DOHH2 (cell line): ENCODE data around the gene HID1.

Experiments used
- H3F3A ChIP-seq: fragments of 200-600 bp; sonication (generic), shearing (Covaris generic); 2 replicates; pipeline ENCODE4 v1.6.0; 2016; ENCODE audit warnings: antibody characterized with exemption, mild to moderate bottlenecking; ENCODE audit not compliant: control insufficient read depth, insufficient read depth
- H3K27ac ChIP-seq: fragments of 200-600 bp; sonication (generic); 2 replicates; pipeline ENCODE4 v1.5.1; 2014; ENCODE audit warnings: low read depth, mild to moderate bottlenecking, low read length, moderate library complexity
- H3K27me3 ChIP-seq: fragments of 200-600 bp; sonication (generic); 2 replicates; pipeline ENCODE4 v1.6.1; 2014; ENCODE audit warnings: mild to moderate bottlenecking, low read length, mixed read lengths; ENCODE audit not compliant: control insufficient read depth
- H3K36me3 ChIP-seq: fragments of 200-600 bp; sonication (generic); 2 replicates; pipeline ENCODE4 v1.6.1; 2014; ENCODE audit warnings: mild to moderate bottlenecking, low read length, moderate library complexity, mixed read lengths; ENCODE audit not compliant: control insufficient read depth
- H3K4me1 ChIP-seq: fragments of 200-600 bp; sonication (generic); 2 replicates; pipeline ENCODE4 v1.6.1; 2014; ENCODE audit warnings: mild to moderate bottlenecking, low read length, mixed read lengths; ENCODE audit not compliant: control insufficient read depth
- H3K4me2 ChIP-seq: fragments of 200-600 bp; sonication (generic); 2 replicates; pipeline ENCODE4 v1.6.0; 2014; ENCODE audit warnings: mild to moderate bottlenecking, low read length, moderate library complexity
- H3K4me3 ChIP-seq: fragments of 200-600 bp; sonication (generic); 2 replicates; pipeline ENCODE4 v1.5.1; 2014; ENCODE audit warnings: mild to moderate bottlenecking, low read length, mixed read lengths
- H3K79me2 ChIP-seq: fragments of 200-600 bp; sonication (generic); 2 replicates; pipeline ENCODE4 v1.6.1; 2014; ENCODE audit warnings: mild to moderate bottlenecking, low read length, mixed read lengths; ENCODE audit not compliant: control insufficient read depth
- H3K9me2 ChIP-seq: fragments of 200-600 bp; sonication (generic); replicated peaks from 2 replicates; pipeline ENCODE4 v1.6.1; 2014; ENCODE audit warnings: mild to moderate bottlenecking, low read length, mixed read lengths; ENCODE audit not compliant: control insufficient read depth
- H3K9me3 ChIP-seq: fragments of 200-600 bp; sonication (generic); 2 replicates; pipeline ENCODE4 v1.6.1; 2014; ENCODE audit warnings: antibody characterized with exemption, low read length, mixed read lengths; ENCODE audit not compliant: control insufficient read depth, insufficient read depth
- H4K20me1 ChIP-seq: fragments of 200-600 bp; sonication (generic); 2 replicates; pipeline ENCODE4 v1.6.0; 2014; ENCODE audit warnings: low read depth, mild to moderate bottlenecking, antibody characterized with exemption, low read length, moderate library complexity; ENCODE audit not compliant: control insufficient read depth, insufficient read depth
- CTCF ChIP-seq: fragments of 200-600 bp; sonication (generic); IDR thresholded peaks from one replicate; pipeline ENCODE4 v1.5.1; 2014; ENCODE audit warnings: antibody characterized with exemption, mild to moderate bottlenecking, low read depth, low read length; ENCODE audit not compliant: poor library complexity, severe bottlenecking
- EZH2phosphoT487 ChIP-seq: fragments of 200-600 bp; sonication (generic); IDR thresholded peaks from 2 replicates; pipeline ENCODE4 v1.6.1; 2017; ENCODE audit warnings: borderline replicate concordance, mild to moderate bottlenecking, antibody characterized with exemption, low read length, moderate library complexity, mixed read lengths

The HID1 gene

GRCh38 chr17:74998783-74999182, 26.2 kb upstream of the HID1 start:
- no peaks in the 10 kb centered on the region for H3K9me3 ChIP-seq
- H3K9me2 ChIP-seq, result no peaks in the 10 kb centered on the region
- no peaks in the 10 kb centered on the region for H3K36me3 ChIP-seq
- TF ChIP-seq CTCF, result no peak
- no peak for TF ChIP-seq EZH2phosphoT487
- H3F3A ChIP-seq, result no peaks in the 10 kb centered on the region
- no peaks in the 10 kb centered on the region for H4K20me1 ChIP-seq
- no peaks in the 10 kb centered on the region for H3K4me1 ChIP-seq
- H3K27me3 ChIP-seq, result no peaks in the 10 kb centered on the region
- no peak overlapping the region for H3K4me2 ChIP-seq
- H3K27ac ChIP-seq, result no peak overlapping the region
- H3K79me2 ChIP-seq, result no peaks in the 10 kb centered on the region
- no peak overlapping the region for H3K4me3 ChIP-seq

- H3K27ac ChIP-seq, result no peak overlapping the region
- H3K4me2 ChIP-seq, result no peak overlapping the region
- H3K36me3 ChIP-seq, result no peaks in the 10 kb centered on the region
- TF ChIP-seq CTCF, result no peak
- TF ChIP-seq EZH2phosphoT487, result no peak
- no peaks in the 10 kb centered on the region for H3F3A ChIP-seq
- no peaks in the 10 kb centered on the region for H3K9me3 ChIP-seq
- H3K27me3 ChIP-seq, result peaks cover 5% of the 10 kb centered on the region; the same call in 1 of the 2 replicates
- no peaks in the 10 kb centered on the region for H3K9me2 ChIP-seq
- H3K4me1 ChIP-seq, result peaks cover 7% of the 10 kb centered on the region
- no peaks in the 10 kb centered on the region for H4K20me1 ChIP-seq
- no peaks in the 10 kb centered on the region for H3K79me2 ChIP-seq
- no peak overlapping the region for H3K4me3 ChIP-seq
These were observed 23.3 kb upstream of the HID1 start for GRCh38 chr17:74995847-74996246.

GRCh38 chr17:74994440-74994839, 21.9 kb upstream of the HID1 start:
- Histone ChIP-seq H3K9me3 (no peaks in the 10 kb centered on the region), H3K4me3 (no peak overlapping the region), H3F3A (no peaks in the 10 kb centered on the region), H3K36me3 (no peaks in the 10 kb centered on the region), H3K9me2 (no peaks in the 10 kb centered on the region), H3K79me2 (no peaks in the 10 kb centered on the region), H3K4me2 (no peak overlapping the region), H3K4me1 (peaks cover 7% of the 10 kb centered on the region), H4K20me1 (no peaks in the 10 kb centered on the region), H3K27me3 (peaks cover 5% of the 10 kb centered on the region; the same call in 1 of the 2 replicates), H3K27ac (no peak overlapping the region)
- TF ChIP-seq EZH2phosphoT487, result no peak
- TF ChIP-seq CTCF, result no peak

- Histone ChIP-seq H3K79me2 (no peaks in the 10 kb centered on the region), H3K4me2 (no peak overlapping the region)
These were observed 19.7 kb upstream of the HID1 start for GRCh38 chr17:74992223-74992622.

More at GRCh38 chr17:74992223-74992622, 19.7 kb upstream of the HID1 start:
- Histone ChIP-seq H3K4me1 (peaks cover 14% of the 10 kb centered on the region), H3K9me2 (no peaks in the 10 kb centered on the region), H3K9me3 (no peaks in the 10 kb centered on the region), H3K27ac (no peak overlapping the region), H3F3A (no peaks in the 10 kb centered on the region), H4K20me1 (no peaks in the 10 kb centered on the region), H3K36me3 (no peaks in the 10 kb centered on the region), H3K27me3 (peaks cover 23% of the 10 kb centered on the region), H3K4me3 (no peak overlapping the region)
- TF ChIP-seq CTCF, result no peak
- no peak for TF ChIP-seq EZH2phosphoT487
